Liver (tissue), 9 donors: ENCODE results near the gene ACKR2. TPM values are rescaled to one million over a fixed set of nuclear protein-coding genes. Genes with fewer than 3 reads are reported as not detected.

Experiments
- DNase-seq: peaks from one replicate; pipeline ENCODE4 v3.0.0-alpha.2; 2017; ENCODE audit warnings: low spot score
- H3K27ac ChIP-seq, 2 donors: one replicate each; pipeline ENCODE4 v1.7.0; 2013; ENCODE audit warnings: inconsistent platforms in 2 of 2, low read length in 2 of 2, control low read depth in 1 of 2, low read depth in 1 of 2, mild to moderate bottlenecking in 1 of 2
- H3K27me3 ChIP-seq, 4 donors: one replicate each; pipeline versions ENCODE4 v1.6.1 to v1.7.0; 2013; ENCODE audit warnings: low read length in 3 of 4, inconsistent platforms in 1 of 4, mild to moderate bottlenecking in 1 of 4, moderate library complexity in 1 of 4; ENCODE audit not compliant: control insufficient read depth in 4 of 4, insufficient read depth in 4 of 4
- H3K36me3 ChIP-seq, 4 donors: one replicate each; pipeline versions ENCODE4 v1.6.1 to v1.7.0; 2013; ENCODE audit warnings: low read length in 3 of 4, mild to moderate bottlenecking in 3 of 4, low read depth in 1 of 4, moderate library complexity in 1 of 4; ENCODE audit not compliant: control insufficient read depth in 4 of 4, insufficient read depth in 3 of 4
- H3K4me1 ChIP-seq, 4 donors: one replicate each; pipeline versions ENCODE4 v1.6.1 to v1.7.0; 2013; ENCODE audit warnings: low read length in 3 of 4, mild to moderate bottlenecking in 3 of 4, moderate library complexity in 1 of 4; ENCODE audit not compliant: control insufficient read depth in 4 of 4, insufficient read depth in 4 of 4
- H3K4me3 ChIP-seq, 3 donors: one replicate each; pipeline versions ENCODE4 v1.6.1 to v1.7.0; 2013; ENCODE audit warnings: low read length in 3 of 3, control low read depth in 1 of 3, low read depth in 1 of 3, mild to moderate bottlenecking in 1 of 3
- H3K9ac ChIP-seq, 2 donors: one replicate each; pipeline ENCODE4 v1.7.0; 2013; ENCODE audit warnings: low read length in 2 of 2, mild to moderate bottlenecking in 2 of 2, moderate library complexity in 2 of 2, control low read depth in 1 of 2, low read depth in 1 of 2
- H3K9me3 ChIP-seq, 4 donors: one replicate each; pipeline versions ENCODE4 v1.6.1 to v1.7.0; 2013; ENCODE audit warnings: low read length in 3 of 4; ENCODE audit not compliant: control insufficient read depth in 4 of 4
- ATF3 ChIP-seq: IDR thresholded peaks from 2 replicates; pipeline ENCODE4 v1.6.1; 2016; ENCODE audit warnings: antibody characterized with exemption
- EGR1 ChIP-seq, 2 donors: IDR thresholded peaks; 2 replicates each; pipeline ENCODE4 v1.6.1; 2016 to 2018; ENCODE audit warnings: antibody characterized with exemption in 2 of 2, low read depth in 2 of 2
- FOXA1 ChIP-seq: IDR thresholded peaks from 2 replicates; pipeline ENCODE4 v1.6.1; 2016; ENCODE audit warnings: antibody characterized with exemption
- FOXA2 ChIP-seq: IDR thresholded peaks from 2 replicates; pipeline ENCODE4 v1.6.1; 2016; ENCODE audit warnings: antibody characterized with exemption
- GABPA ChIP-seq, 2 donors: IDR thresholded peaks in 1 of 2; conservative IDR thresholded peaks in 1 of 2; 2 replicates each; pipeline ENCODE4 v1.6.1; 2016; ENCODE audit warnings: antibody characterized with exemption in 2 of 2, mild to moderate bottlenecking in 1 of 2, moderate library complexity in 1 of 2
- HNF4A ChIP-seq, 2 donors: conservative IDR thresholded peaks; 2 replicates each; pipeline ENCODE4 v1.6.1; 2016; ENCODE audit warnings: antibody characterized with exemption in 2 of 2, mild to moderate bottlenecking in 2 of 2
- HNF4G ChIP-seq: IDR thresholded peaks from 2 replicates; pipeline ENCODE4 v1.6.1; 2016; ENCODE audit warnings: antibody characterized with exemption
- JUND ChIP-seq, 2 donors: IDR thresholded peaks; 2 replicates each; pipeline ENCODE4 v1.6.1; 2016; ENCODE audit warnings: antibody characterized with exemption in 2 of 2
- NR2F2 ChIP-seq: IDR thresholded peaks from 2 replicates; pipeline ENCODE4 v1.6.1; 2016; ENCODE audit warnings: antibody characterized with exemption
- RXRA ChIP-seq, 2 donors: IDR thresholded peaks; 2 replicates each; pipeline ENCODE4 v1.6.1; 2017 to 2018; ENCODE audit warnings: antibody characterized with exemption in 2 of 2, mild to moderate bottlenecking in 1 of 2
- SP1 ChIP-seq: IDR thresholded peaks from 2 replicates; pipeline ENCODE4 v1.6.1; 2018; ENCODE audit warnings: antibody characterized with exemption, mild to moderate bottlenecking
- YY1 ChIP-seq: IDR thresholded peaks from 2 replicates; pipeline ENCODE4 v1.6.1; 2016; ENCODE audit warnings: antibody characterized with exemption, mild to moderate bottlenecking
- ZBTB33 ChIP-seq: IDR thresholded peaks from 2 replicates; pipeline ENCODE4 v1.6.1; 2016; ENCODE audit warnings: antibody characterized with exemption
- WGBS: extraction: QIAGEN DNeasy Blood & Tissue Kit; methylation state at CpG from one replicate; pipeline ENCODE4 v1.1.7; 2013; 5-methylcytosine and 5-hydroxymethylcytosine counted together
- polyA plus RNA-seq, 2 donors: library from polyadenylated mRNA; stranded (reverse) in 1 of 2; unstranded in 1 of 2; fragments of 200-250 nt in 1 of 2; fragments of >200 nt in 1 of 2; fragmentation: Nextera tagmentation in 1 of 2; extraction: Ambion mirVana in 1 of 2; gene quantifications; one replicate each; pipeline versions ENCODE4 v1.2.1 to v1.2.3, GENCODE V29; 2013 to 2015
- total RNA-seq, 2 donors: library from RNA; depleted of rRNA; stranded (reverse); fragments of >200 nt; gene quantifications; one replicate each; pipeline ENCODE4 v1.2.3, GENCODE V29; 2014
- TF ChIP-seq, protein P1 (sequence below): IDR thresholded peaks from 2 replicates; pipeline ENCODE4 v1.6.1; 2016; ENCODE audit warnings: antibody characterized with exemption
- TF ChIP-seq, protein P2 (sequence below): fragments of 150-350 bp; IDR thresholded peaks from 2 replicates; pipeline ENCODE4 v1.5.1; 2017; ENCODE audit warnings: improper control_type of control experiment, low read depth, low read length; ENCODE audit not compliant: missing input control
- donor health status: healthy.
- donor health status: healthy.
- donor health status: healthy.
- donor health status: healthy.
- donor health status: healthy.

The ACKR2 gene
- total and polyA plus RNA-seq, 4 donors: 7.3 to 19.3 (median 10.8) TPM

DNA sequence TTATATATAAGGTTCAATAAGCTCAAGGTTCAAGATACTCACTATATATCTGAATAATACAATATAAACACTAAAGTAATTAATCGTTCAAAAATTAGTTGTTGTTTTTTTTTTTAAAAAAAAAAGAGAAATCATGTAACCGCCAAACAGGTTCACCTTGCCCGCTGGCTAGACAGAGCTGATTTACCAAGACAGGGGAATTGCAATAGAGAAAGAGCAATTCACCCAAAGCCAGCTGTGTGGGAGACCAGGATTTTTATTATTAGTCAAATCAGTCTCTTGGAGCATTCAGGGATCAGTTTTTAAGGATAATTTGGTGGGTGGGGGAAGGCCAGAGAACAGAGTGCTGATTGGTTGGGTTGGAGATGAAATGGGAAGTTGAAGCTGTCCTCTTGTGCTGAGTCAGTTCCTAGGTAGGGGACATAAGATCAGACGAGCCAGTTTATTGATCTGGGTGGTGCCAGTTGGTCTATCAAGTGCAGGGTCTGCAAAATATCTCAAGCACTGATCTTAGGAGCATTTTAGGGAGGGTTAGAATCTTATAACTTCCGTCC lies 12.8 kb upstream of the ACKR2 start:
- DNase-seq: no peak
- peaks cover 0 to 11% (median 6%) of the 10 kb centered on the region in 4 donors for H3K36me3 ChIP-seq
- H3K9ac ChIP-seq: no peak overlapping the region
- H3K27ac ChIP-seq: no peak overlapping the region
- H3K9me3 ChIP-seq: no peaks in the 10 kb centered on the region
- 80% methylated on average over 4 of the region's 5 CpGs for WGBS
- no peaks in the 10 kb centered on the region for H3K27me3 ChIP-seq
- H3K4me3 ChIP-seq: no peak overlapping the region
- H3K4me1 ChIP-seq: peaks cover 0 to 16% (median 7%) of the 10 kb centered on the region in 4 donors
- TF ChIP-seq YY1 (no peak), FOXA1 (no peak), EGR1 (IDR thresholded peaks at IDR 0.05; ENCODE audit: low read depth in 2 of 2) (no peak), SP1 (no peak), HNF4G (no peak), GABPA (IDR thresholded peaks at IDR 0.05 in 1 of 2, conservative IDR thresholded peaks at IDR 0.05 in 1 of 2) (no peak), ATF3 (no peak), ZBTB33 (no peak), RXRA (IDR thresholded peaks at IDR 0.05) (no peak), FOXA2 (no peak), HNF4A (conservative IDR thresholded peaks at IDR 0.05) (no peak), JUND (IDR thresholded peaks at IDR 0.05) (no peak), NR2F2 (no peak)
- TF ChIP-seq, protein P1, sequence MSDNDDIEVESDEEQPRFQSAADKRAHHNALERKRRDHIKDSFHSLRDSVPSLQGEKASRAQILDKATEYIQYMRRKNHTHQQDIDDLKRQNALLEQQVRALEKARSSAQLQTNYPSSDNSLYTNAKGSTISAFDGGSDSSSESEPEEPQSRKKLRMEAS: no peak

DNA sequence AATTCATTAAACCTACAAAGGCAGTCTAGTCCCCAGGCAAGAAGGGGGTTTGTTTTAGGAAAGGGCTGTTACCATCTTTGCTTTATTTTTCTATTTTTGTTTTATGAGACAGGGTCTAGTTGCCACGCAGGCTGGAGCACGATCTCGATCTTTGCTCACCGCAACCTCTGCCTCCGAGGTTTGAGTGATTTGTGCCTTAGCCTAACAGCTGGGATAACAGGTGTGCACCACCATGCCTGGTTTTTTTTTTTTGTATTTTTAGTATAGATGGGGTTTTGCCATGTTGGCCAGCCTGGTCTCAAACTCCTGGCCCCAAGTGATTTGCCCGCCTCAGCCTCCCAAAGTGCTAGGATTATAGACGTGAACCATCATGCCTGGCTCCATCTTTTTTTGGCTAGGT lies 9.9 kb upstream of the ACKR2 start:
- no peak overlapping the region for H3K4me3 ChIP-seq
- H3K36me3 ChIP-seq: peaks cover 0 to 3% (median 0%) of the 10 kb centered on the region in 4 donors
- WGBS: 84% methylated on average over 7 of the region's 7 CpGs
- no peak overlapping the region for H3K9ac ChIP-seq
- no peaks in the 10 kb centered on the region for H3K9me3 ChIP-seq
- peaks cover 2 to 37% (median 18%) of the 10 kb centered on the region in 4 donors for H3K4me1 ChIP-seq
- H3K27ac ChIP-seq: no peak overlapping the region
- TF ChIP-seq HNF4G: no peak
- no peak for TF ChIP-seq HNF4A (conservative IDR thresholded peaks at IDR 0.05)
- no peak for TF ChIP-seq RXRA (IDR thresholded peaks at IDR 0.05)
- TF ChIP-seq ZBTB33: no peak
- no peak for DNase-seq
- H3K27me3 ChIP-seq: no peaks in the 10 kb centered on the region

GRCh38 chr3:42800251-42800650 lies 9.0 kb upstream of the ACKR2 start:
- no peaks in the 10 kb centered on the region for H3K9me3 ChIP-seq
- peaks cover 0 to 2% (median 0%) of the 10 kb centered on the region in 4 donors for H3K36me3 ChIP-seq
- H3K27me3 ChIP-seq: no peaks in the 10 kb centered on the region
- DNase-seq: no peak
- no peak overlapping the region for H3K9ac ChIP-seq
- H3K4me3 ChIP-seq: no peak overlapping the region
- WGBS: 86% methylated on average over 2 of the region's 2 CpGs
- peaks cover 2 to 43% (median 20%) of the 10 kb centered on the region in 4 donors for H3K4me1 ChIP-seq
- no peak overlapping the region for H3K27ac ChIP-seq
- TF ChIP-seq GABPA (IDR thresholded peaks at IDR 0.05 in 1 of 2, conservative IDR thresholded peaks at IDR 0.05 in 1 of 2) (no peak), FOXA2 (no peak), ZBTB33 (no peak)
- TF ChIP-seq, protein P2, sequence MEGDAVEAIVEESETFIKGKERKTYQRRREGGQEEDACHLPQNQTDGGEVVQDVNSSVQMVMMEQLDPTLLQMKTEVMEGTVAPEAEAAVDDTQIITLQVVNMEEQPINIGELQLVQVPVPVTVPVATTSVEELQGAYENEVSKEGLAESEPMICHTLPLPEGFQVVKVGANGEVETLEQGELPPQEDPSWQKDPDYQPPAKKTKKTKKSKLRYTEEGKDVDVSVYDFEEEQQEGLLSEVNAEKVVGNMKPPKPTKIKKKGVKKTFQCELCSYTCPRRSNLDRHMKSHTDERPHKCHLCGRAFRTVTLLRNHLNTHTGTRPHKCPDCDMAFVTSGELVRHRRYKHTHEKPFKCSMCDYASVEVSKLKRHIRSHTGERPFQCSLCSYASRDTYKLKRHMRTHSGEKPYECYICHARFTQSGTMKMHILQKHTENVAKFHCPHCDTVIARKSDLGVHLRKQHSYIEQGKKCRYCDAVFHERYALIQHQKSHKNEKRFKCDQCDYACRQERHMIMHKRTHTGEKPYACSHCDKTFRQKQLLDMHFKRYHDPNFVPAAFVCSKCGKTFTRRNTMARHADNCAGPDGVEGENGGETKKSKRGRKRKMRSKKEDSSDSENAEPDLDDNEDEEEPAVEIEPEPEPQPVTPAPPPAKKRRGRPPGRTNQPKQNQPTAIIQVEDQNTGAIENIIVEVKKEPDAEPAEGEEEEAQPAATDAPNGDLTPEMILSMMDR: no peak
